HG03095 (cell line): ENCODE results near the gene MAN1A2.

Experiments
- ATAC-seq: cut with Tn5 transposase; IDR thresholded peaks from one replicate; pipeline ENCODE4 v1.9.1; 2021; ENCODE audit warnings: moderate library complexity; ENCODE audit not compliant: unreplicated experiment

Gene MAN1A2

DNA sequence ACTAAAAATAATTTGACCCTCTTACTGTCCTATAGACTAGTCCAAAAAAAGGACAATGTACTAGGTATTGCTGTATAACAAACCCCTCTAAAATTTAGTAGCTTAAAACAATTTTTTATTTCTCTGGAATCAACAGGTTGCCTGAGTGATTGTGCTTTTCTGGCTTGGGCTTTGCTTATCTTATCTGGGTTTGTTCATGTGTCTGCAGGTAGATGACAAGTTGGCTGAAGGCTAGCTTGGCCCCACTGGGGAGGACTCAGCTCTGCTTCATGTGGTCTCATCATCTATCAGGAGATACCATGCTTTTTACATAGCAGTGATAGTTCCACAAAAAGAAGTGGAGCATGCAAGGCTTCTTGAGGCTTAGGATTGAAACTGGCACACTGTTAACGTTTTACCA is 114.2 kb downstream of the MAN1A2 start:
- no peak for ATAC-seq

DNA sequence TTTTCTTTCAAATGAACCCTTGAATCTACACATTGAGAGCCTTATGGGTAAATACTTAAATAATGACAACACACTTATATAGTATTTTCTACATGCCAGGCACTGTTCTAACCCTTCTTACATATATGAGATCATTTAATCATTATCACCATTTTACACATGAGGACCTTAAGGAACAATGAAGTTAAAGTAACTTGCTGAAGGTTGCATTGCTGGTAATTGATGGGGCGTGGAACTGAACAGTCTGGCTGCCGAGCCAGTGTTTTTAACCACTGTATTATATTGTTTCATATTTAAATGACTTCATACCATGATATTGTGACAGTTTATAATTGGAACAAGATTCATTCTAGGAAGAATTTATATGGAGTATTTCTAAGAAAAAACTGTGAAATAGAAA is 126.7 kb downstream of the MAN1A2 start:
- ATAC-seq, result no peak

DNA sequence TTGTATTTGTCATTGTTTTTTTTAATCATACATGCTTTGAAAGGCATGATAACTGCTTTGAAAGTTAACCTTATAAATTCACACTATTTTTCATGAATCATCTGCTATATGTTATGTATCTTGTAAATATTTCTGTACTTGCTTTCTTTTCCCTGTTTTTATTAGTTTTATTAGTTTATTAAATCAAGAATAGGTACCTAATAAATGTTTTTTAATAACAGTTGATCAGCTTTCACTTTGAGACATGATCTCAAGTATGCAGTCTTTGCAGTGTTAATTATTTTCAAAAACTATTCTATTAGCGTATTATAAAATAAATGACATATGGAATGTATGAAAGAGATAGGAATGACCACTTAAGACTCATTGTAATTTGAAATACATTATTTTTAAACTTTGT is 127.8 kb downstream of the MAN1A2 start:
- no peak for ATAC-seq

DNA sequence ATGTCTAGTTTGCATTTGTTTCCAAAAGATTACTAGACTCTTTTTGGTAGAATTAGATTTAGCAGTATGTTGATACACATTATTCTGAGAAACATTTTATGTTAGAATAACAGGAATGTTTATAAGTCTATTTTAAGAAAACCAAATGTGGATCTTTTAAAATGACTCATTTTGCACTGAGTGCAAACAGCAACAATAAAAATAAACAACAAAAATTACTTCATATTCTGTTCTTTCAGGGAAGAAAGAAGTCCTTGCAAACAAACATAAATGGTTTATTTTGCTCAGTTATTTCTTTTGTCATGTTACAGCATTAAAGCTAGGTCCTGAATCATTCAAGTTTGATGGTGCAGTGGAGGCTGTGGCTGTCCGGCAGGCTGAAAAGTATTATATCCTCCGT is 131.8 kb downstream of the MAN1A2 start:
- no peak for ATAC-seq

DNA sequence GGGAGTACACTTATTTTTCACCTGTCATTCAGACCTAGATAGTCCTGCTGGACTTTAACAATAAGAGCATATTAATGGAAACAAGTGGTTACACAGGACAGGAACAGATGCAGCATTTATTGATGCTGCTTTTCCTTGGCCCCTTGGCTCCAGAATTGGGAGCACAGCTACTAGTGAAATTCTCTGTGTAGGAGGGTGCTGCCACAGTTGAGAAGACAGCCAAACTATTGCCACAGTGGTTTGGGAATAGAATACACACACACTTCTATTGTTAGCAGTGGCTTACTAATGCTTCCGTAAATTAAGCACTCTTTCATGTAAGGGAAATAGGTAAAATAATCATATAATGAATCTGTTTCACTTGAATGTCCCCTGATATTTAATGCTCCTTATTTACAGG is 133.3 kb downstream of the MAN1A2 start:
- no peak for ATAC-seq

DNA sequence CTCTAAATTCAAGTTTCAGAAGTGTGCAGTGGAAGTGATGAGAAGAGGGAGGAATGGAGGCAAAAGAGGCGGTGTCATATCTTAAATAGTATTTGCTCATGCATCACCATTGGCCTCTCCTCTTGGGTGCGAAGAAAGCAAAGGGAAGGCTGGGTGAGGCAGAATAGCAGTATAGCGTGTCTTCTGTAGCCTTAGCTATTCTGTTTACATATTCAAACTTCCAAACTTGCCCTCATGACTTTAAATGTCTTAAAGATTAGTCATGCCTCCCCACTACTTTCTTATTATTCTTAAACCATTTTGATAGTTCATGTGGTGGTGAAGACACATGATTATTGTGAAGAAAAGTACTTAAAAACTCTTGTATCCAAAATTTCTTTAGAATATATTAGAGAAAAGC is 134.0 kb downstream of the MAN1A2 start:
- no peak for ATAC-seq

DNA sequence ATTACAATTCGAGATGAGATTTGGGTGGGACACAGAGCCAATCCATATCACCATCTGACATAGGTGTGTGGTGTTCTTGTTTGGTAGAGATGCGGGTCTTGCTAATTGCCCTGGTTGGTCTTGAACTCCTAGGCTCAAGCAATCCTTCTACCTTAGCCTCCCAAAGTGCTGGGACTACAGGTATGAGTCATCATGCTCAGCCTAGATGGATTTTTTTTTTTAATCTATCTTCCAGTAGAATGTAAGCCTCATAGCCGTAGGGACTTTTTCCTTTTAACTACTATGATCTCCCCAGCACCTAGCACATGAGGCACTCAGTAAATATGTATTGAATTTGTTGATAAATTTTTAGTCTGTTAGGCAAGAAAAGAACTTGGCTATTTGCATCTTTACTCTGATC is 144.0 kb downstream of the MAN1A2 start:
- ATAC-seq, result no peak

DNA sequence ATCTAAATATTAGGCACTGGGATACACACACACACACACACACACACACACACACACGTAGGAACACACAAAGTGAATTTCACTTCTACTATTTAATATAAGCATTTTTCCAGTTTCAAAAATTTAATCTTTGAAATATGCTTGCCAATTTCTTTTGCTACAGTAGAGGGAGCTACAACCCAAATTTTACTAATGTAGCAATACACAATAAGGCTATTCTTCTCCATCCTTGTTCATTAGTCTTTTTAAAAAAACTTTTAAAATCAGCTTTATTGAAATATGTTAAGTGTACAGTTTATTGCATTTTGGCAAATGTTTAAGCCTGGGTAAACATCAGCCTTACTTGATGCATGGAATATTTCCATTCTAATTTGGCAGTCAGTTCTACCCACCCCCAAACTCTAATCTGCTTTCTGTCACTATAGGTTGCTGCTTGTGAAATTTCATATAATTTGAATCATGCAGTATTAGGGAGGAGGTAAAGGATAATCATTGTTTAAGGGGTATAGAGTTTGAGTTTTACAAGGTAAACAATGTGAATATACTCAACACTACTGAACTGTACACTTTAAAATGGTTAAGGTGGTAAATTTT is 145.6 kb downstream of the MAN1A2 start:
- ATAC-seq, result no peak

DNA sequence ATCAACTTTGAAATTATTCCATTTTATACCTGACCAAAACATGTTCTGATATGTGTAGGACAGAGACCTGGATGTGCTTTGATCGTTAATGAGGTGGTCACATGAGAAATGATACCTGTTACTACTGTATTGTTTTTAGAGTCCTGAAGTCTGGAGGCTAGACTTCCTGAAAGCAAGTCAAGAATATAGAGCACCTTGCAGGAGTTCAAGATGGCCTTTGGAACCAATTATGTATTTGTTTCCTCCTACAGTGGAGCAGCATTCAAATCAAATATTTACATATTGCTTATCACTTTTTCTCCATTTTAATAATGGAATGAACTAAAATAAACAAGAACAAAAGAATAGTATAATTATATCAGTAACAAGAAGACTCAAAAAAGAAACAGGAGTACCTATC is 155.9 kb downstream of the MAN1A2 start:
- no peak for ATAC-seq

DNA sequence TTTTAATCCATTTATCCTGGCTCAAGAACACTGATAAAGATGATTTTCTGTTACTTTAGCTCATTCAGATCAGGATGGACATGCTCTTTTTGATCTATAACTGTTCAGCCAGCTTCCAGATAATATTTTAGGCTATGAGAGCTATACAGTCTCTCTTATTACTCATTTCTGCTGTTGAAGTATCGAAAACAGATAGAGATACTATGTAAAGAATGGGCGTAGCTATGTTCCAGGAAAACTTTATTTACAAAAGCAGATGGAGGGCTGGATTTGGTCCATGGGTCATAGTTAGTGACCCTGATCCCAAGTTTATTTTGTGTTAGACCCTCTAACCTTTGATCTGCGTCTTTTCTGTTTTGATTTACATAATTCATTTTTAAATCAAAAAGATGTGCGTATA is 159.8 kb downstream of the MAN1A2 start:
- ATAC-seq, result no peak

DNA sequence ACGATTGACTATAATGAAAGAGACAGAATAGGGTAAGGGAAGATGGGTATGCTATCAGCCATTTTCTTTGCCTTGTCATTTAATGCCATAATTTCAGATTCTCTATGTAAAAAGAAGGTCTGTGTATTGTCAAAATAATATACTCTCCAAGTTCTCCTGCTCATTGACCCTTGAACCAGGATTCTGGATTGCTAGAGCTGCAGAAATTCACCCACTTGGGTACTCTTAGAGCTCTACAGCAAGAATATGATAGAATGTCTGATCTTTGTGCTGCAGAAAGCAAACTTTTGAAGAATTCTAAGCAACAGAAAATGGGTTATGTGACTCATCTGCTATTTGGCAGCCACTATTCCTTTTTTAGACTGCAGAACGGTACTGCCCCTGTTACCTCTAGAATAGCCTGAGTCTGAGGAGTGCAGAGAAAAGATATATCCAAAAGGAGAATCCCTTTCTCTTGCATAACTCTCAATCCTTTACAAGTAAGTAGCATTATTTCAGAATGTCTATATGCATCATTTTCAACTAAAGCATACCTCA is 160.4 kb downstream of the MAN1A2 start:
- no peak for ATAC-seq

DNA sequence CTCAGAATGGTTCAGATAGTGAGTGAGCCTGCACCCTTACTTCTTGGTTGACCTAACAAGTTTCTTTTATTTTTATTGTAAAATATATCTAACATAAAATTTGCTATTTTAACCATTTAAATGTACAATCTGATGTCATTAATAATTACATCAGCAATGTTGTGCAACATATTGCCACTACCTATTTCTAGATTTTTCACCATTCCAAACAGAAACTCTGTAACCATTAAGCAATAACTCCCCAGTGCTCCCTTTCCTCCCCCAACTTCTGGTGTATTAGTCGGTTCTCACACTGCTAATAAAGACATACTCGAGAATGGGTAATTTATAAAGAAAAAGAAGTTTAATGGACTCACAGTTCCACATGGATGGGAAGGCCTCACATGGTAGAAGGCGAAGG is 162.4 kb downstream of the MAN1A2 start:
- no peak for ATAC-seq

DNA sequence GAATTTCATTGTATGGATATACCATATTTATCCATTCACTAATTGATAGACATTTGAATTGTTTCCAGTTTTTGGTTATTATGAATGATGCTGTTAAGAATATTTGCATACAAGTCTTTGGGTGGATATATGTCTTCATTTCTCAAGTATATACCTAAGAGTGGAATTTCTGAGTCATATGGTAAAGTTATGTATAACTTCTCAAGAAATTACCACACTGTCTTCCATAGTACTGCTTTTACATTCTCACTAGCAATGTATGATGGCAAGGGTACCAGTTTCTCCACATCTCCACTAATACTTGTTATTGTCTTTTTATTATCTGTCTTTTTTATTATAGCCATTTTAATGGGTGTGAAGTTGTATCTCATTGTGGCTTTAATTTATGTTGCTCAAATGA is 164.0 kb downstream of the MAN1A2 start:
- ATAC-seq, result no peak

DNA sequence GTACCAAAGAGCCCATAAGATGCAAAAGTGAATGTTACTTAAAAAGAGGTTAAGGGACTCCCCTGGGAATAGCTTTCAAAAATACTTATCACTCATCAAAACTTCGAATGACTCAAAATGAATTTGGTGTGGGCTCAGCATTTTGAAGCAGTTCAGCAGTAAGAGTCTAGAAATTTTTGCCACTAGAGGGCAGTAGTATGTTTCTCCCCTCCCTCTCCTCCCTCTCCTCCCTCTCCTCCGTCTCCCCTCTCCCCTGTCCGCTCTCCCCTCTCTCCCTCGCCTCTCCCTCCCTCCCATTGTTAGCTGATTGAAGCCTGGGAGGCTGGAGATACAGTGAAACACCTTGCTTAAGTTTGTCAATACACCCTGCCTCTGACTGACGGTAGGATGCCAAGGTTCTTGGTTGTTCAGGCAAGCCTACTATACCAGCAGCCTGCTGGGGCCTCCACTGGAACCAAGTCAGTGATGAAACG is 167.8 kb downstream of the MAN1A2 start:
- ATAC-seq, result peak; percentile 85

DNA sequence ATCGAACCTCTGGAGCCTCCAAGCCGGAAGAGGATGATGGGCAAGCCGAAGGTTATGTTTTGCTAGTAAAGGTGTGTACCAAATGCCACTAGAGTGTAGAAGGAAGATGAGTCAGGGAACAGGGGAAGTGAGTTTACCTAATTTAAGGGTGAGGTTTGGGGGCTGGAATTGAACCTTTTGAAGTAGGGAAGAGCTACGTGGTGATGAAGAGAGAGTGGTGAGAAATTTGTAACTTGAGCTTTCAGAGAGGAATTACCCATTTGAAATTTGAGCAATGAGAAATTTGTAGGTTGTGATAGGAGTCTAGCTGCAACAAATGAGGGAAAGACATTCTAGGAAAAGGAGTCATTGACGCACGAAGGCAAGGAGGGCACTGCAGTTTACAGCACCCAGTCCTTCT is 168.6 kb downstream of the MAN1A2 start:
- ATAC-seq, result no peak

DNA sequence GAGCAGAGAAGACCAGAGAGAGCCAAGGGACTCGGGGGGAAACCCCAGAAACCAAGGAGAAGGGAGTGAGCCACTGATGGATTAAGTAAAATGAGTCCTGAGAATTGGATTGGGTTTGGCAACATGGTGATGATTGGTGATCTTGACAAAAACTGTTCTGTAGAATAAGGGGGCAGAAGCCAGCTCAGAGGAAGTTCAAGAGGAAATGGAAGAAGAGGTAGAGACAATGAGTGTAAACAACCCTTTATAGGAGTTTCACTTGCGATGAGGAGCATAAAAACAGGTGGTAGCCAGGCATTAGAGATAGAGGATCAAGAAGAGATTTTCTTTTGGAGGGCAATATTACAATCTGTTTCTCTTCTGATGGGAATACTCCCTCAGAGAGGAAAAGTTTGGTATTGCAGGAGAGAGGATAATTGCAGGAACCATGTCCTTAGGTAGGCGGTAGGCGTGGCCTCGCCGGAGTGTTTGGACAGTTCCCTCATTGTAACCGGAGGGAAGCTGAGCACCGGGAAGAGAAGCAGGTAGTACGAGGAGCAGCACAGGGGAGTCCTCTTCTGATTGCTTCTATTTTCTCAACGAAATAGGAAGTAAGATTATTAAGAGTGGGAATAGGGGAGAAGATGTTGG is 170.2 kb downstream of the MAN1A2 start:
- ATAC-seq, result no peak

DNA sequence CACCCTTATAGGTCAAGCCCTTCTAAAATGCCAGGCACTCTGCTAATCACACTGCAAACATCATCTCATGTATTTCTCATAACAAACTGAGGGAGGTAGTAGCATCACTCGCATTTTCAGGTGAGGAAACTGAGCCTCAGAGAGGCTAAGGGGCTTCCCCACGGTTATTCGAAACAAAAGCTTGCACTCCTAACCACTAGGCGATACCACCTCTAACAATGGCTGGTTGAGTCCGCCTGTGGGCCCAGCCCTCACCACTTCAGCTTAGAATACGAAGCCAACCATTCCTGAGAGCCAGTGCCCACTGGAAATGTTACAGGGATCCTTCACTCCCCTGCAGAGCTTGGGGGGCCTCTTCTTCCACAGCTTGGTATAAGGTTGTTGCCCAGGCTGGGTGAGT is 173.3 kb downstream of the MAN1A2 start:
- no peak for ATAC-seq

DNA sequence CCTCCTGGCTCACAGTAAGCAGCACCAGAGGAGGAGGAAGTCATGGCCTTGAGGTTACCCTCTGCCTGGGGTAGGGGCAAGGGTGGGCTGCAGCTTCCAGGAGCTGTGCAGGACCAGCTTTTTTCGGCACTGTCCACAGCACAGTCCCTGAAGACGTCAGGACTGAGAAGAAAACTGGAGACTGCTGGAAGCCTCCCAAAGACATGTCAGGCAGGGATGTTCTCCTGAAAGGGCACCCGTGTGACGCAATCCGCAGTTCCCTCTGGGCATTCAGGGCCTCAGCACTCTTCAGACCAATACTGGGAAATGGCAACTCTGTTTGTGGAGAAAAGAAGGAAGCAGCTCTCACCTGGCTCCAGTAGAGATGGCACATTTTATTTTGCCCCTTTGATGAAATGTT is 173.8 kb downstream of the MAN1A2 start:
- no peak for ATAC-seq

DNA sequence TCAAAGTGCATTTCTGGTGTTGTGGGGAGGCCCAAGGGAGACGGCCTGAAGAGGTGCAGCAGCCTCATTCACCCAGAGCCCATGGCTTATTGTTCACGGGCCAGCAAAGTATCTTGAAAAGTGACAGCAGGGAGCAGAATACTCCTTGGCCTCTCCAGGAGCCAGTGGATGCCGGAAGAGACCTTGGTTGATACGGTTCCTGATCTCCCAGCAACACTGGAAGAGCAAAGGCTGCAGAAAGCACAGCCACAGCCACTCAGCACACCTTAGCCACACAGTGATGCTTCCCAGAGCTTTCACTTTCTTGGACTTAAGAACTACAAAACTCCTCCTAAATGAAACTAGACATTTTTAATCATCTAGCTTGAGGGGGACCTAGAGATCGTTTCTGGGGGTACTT is 174.3 kb downstream of the MAN1A2 start:
- ATAC-seq, result no peak

DNA sequence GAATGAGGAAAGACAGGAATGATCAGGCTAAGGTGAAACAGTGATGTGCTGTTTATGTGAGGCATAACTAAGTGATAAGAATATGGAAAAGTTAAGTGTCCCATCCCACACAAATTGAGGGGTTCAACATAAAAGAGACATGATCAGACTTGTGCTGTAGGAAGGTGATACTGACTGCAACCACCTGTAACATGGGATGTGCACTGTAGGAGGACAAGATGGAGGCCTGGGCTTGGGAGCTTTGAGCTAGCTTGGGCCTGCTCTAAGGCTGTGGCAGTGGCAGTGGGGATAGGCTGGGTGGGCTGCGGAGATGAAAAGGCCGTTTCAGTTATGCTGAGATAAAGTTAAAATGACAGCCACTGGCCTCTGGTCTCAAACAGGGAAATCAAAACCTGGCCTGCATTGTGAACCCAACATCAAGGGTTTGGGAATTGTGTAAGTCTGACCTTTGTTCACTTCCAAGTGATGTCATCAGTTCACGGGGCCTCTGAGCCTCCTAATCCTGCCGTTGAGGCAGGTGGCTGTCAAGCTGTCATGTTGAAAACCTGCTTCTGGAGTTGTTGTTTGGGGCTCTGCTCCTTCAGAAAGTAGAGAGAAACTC is 177.4 kb downstream of the MAN1A2 start:
- ATAC-seq, result no peak

DNA sequence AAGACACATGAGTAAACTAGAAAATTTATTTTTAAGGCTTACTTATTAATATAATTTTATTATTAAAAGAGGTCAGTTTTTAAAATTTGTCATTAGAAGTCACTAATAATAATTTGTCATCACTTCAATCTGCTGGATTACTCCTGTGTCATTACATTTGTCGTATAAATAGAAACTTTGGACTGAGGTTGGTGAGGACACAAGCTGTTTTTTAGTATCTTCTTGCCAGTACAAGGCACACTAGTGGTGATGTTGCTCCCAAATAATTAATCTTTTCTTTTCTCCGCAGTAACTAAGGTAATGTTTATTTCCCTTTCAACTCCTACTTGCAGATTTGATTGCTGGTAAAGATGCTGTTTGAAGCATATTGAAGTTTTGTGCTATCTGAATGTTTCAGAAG is 179.2 kb downstream of the MAN1A2 start:
- no peak for ATAC-seq

DNA sequence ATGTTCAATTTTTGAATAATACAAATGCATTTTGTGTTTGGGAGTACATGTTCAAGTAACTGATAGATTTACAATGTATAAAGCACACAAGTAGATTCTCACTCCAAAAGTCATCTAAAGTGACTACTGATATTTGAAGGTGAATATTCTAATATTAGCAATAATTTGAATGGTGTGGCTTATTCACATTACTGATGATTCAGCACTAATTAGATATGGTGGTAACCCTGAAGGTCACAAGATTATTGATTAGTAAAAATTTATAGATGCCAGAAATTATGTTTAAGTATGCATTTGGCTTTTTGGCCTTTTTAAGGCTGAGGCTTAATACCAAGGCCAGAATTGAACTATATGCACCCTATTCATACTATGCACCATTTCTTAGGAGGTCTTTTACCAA is 186.2 kb downstream of the MAN1A2 start:
- ATAC-seq, result no peak
